NCI-H1092 treated with DMSO at 0.1 percent for 48 hours (cell line): ENCODE results near the gene SSH2.
"Not testable (repeated sequence)": the region's sequence is repeated elsewhere in the genome, so short reads cannot be mapped to it uniquely, and the experiment has no call there.

ENCODE experiments used
- DNase-seq: peaks from one replicate; lab custom pipeline; 2025; lab: John Stamatoyannopoulos, UW

Gene SSH2

DNA sequence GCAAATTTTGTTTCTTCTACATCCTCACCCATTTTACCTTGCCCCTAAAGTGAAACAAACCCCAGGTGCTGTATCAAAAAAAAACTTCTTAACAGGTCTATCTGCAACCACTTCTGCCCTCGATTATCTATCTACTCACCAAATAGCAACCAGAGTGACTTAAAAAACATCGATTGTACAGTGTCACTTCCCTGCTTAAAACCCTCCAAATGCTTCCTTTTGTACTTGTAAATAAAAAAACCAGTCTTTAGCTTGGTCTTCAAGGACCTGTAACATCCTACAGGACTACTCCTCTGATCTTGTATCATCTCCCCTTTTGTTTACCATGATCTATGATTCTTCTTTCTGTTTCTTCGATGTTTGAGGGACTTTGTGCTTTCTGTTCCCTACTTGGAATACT lies 224.6 kb downstream of the SSH2 start:
- no peak for DNase-seq

DNA sequence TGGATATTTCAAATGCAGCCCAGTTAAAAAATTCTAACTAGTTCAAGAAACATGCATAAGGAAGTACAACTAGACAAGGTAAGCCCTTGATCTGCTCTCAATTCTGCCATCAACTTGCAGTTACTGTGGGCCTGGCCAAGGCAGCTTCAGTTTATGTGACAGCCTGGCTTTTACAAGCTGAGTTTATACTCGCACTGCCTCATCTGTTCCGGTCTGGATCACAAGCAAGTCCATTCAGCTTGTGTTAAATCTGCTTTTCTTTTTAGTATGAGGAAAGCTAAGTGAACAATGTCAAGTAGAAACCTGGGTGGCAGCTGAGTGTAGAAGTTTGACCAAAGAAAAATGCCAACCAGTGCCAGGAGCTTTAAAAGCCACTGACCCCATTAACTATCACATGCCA lies 230.7 kb downstream of the SSH2 start:
- DNase-seq = no peak

DNA sequence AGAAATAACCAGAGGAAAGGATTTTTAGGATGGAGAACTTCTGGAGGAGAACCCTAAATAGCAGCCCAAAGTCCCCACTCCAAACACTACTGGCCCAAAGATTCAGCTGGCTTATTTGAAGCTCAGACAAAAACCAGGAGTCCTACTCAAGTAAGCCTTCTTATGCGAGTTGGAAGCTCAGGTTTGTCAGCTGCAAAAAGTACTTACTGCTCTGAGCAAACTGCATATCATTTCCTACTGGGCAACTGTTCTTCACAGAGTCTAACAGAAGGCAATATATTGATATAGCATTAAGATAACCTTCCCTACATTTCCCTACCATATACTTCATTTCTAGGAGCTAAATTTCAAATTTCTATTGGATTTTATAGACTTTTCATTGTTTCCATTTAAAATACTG lies 231.2 kb downstream of the SSH2 start:
- DNase-seq = no peak

DNA sequence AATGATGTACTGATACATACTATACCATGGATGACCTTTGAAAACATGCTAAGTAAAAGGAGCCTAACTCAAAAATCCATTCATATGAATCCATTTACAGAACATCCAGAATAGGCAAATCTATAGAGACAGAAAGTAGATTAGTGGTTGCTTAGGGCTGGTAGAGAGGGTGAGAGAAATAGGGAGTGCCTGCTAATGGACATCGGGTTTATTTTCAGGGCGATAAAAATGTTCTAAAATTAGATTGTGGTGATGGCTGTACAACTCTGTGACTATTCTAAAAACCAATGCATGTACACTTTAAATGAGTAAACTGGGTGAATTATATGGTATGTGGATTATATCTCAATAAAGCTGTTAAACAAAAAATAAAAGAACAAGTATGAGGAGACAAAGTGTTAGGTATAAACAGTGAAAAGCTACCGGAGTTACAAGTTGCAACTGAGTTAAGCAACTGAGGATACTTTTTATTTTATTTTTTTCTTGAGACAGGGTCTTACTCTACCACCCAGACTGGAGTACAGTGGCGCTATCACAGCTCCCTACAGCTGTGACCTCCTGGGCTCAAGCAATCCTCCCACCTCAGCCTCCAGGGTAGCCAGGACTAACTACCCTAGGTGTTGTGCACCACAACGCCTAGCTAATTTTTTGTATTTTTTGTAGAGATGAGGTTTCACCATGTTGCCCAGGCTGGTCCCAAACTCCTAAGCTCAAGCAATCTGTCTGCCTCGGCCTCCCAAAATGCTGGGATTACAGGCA lies 231.8 kb downstream of the SSH2 start:
- no peak for DNase-seq

DNA sequence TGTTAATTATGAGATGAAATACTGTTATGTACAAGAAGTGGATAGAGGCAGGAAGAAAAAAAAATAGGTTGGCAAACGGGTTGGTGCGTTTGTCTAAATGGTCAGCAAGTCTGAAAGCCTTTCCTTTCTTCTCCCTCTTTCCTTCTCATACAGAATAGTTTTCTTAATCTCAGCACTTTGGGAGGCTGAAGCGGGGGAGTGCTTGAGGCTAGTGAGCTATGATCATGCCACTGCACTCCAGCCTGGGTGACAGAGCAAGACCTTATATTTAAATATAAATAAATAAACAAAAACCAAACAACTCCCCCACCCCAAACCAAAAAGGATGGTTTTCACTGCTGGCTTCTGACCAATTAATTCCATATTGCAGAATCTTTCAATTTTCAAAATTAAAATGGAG lies 232.7 kb downstream of the SSH2 start:
- DNase-seq = no peak

DNA sequence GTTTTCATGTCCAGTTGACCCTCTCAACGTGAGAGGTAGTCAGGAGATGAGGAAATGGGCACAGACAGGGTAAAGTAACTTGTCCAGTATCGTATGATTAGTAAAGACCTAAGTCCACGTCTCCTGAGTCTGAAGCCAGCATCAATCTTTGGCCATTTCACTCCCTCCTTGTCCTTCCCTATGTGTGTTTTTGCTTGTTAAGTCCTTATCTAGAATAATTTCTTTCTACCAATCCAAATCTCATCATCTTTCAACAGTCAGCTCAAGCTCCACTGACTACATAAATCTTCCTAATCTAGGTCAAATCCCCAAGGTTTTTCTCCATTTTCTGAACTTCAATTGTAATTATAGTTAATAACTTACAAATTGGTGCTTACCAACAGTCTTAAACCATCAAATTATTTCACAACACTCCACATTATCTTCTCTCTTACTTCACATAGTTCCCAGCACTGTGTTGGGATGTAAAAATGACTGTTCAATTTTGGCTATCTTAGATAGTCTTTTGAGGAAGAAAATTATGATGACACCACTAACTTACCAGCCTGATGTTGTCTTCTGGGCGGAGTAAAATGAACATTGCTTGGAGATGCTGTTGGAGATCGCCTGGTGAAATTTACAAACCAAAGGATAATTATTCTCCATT lies 235.0 kb downstream of the SSH2 start:
- DNase-seq = no peak

DNA sequence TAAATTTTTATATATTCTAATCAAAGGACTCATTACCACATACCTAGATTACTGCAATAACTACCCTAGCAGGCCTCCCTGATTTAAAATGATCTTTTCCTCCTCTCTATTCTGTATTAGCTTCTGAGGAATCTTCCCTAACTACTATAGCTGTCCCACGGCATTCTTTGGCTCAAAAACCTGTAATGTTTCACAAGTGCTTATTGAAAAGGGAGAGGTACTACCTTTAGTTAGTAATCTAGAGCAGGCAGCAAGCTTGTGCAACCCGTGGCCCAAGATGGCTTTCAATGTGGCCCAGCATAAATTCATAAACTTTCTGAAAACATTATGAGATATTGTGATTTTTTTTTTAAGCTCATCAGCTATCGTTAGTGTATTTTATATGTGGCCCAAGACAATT lies 236.3 kb downstream of the SSH2 start:
- DNase-seq = no peak

DNA sequence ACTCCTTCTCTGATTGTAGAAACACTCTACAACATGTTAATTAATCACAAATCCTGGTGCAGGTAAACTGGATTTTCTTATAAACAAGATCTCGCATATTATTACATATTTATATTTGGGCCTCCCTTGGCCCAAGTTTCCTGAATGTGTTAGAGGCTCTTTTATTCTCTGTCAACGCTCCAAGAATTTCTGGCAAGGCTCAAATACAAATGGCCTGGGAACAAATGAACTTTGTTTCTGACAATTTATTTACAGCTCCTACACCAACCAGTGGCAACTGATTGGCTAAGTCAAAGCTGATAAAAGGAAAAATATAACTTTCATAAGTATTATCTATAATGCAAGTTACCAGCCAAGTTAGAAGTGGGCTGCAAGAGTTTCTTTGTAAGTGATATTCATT lies 242.4 kb downstream of the SSH2 start:
- DNase-seq = no peak

DNA sequence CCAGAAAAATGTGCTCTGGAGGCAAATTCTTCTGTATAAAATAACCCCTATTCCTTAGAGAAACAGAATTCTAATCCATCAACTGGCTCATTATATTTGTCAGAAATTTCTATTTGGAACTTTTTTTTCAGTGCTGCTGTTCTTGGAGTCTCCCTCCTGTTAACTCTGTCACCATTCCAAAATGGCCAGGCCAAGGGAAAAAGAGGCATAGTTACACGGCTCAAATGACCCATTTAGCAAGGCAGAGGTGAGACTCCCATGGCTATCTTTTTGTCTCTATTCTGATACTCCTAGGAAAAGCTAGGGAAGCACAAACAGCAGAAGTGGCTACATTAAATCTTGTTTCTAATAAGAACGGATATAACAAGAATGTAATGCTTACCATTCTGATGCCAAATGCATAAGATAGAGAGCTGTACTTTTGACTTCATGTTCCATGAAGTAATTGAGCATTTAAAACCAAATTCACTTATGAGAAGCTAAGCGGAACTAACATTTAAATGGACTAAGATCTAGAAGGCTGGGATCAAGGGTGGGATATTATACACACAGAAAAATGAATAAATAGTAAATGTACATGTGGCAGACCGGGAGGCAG lies 242.9 kb downstream of the SSH2 start:
- DNase-seq = no peak

DNA sequence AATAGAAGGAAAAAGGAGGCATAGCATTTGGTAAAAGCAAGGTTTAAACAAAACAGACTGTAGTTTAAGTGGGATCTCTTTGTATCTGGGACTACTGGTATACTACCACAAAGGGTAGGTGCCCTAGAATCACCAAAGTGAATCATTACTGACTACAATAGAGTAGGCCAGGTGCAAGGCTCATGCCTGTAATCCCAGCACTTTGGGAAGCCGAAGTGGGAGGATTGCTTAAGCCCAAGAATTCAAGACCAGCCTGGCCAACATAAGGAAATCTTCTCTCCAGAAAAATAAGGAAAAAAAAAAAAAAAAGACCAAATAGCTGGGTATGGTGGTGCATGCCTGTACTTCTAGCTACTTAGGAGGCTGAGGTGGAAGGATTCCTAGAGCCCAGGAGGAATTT lies 246.5 kb downstream of the SSH2 start:
- no peak for DNase-seq

DNA sequence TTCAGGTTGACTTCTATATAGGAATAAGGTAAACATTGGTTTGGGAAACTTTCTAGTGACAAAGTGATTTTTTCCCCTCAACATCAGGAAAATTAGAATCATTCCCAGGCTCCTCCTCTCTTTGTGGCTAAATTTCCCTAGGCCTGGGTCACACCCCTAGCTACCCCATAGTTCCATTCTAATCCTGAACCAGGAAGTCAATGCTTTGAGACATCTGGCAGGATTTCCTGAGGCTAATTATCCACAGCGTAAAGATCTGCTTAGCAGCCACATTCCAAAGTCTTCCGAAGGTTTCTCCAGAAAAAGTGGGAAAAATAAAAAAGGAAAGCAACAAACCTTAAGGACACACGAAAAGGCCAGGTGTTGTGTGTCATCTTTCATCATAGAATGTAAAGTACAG lies 247.0 kb downstream of the SSH2 start:
- no peak for DNase-seq

DNA sequence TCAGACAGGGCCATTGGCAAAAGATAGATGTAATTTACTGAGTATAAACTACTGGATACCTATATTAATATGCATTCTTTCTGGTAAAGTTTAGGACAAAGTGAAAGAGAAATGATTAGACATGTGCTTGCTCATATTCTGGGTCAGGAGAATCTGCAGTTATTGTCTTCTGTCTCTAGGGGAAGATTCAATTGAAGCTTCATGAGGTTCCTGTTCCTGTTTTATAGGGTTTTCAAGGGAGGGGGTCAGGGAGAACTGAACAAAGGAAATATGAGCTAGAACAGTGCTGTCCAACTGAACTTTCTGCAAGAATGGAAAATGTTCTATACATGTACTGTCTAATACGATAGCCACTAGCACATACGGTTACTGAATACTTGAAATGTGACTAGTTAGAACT lies 248.0 kb downstream of the SSH2 start:
- DNase-seq = no peak

DNA sequence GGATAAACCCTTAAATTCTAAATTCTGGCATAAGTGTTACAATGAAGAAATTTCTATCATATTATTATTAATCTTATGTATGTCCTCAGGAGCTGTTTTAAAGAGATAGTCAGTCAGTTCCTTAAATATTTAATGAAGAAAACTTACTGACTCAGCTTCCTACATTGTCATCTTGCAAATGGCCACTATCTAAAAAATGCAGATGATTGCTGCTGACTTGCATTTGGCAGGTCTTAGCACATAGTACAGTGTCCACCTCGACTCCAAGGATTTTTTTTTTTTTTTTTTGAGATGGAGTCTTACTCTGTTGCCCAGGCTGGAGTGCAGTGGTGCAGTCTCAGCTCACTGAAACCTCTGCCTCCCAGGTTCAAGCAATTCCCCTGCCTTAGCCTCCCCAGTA lies 252.2 kb downstream of the SSH2 start:
- no peak for DNase-seq

DNA sequence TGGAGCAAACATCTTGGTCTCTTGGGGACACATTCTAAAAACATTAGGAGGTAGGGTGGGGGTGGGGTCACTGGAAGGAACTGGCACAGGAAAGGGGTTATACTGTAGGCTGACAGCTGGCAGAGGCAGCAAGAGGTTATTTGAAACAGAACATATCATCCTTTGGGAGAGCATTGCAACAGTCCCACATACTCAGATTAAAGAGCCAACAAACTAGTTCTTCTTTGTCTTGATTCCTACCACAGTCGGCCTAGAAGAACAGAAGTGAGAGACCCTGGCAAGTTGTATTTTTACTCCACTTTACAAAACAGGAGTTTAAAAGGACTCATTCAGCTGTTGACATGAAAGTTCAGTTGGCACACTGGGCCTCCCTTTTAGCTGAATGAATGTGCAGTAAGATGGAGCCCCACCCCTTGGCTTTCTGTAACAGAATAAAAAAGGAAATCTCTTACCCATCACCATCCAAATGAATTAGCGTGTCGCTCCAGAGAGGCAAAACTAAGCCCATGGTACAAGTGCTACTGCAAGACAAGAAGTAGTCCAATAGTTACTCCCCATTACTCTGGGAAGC lies 252.7 kb downstream of the SSH2 start:
- no peak for DNase-seq

DNA sequence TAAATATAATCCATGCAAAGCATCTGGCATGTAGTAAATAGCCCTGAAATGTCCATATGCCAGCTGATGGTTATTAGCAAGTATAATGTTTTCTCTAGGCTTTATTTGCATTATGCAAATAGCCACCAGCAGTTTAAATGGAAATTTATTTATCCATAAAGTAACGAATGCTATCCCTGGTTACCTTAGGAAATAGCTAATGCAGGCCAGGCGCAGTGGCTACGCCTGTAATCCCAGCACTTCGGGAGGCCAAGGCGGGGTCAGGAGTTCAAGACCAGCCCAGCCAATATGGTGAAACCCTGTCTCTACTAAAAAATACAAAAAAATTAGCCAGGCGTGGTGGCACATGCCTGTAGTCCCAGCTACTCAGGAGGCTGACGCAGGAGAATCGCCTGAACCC lies 254.1 kb downstream of the SSH2 start:
- DNase-seq = not testable (repeated sequence)

DNA sequence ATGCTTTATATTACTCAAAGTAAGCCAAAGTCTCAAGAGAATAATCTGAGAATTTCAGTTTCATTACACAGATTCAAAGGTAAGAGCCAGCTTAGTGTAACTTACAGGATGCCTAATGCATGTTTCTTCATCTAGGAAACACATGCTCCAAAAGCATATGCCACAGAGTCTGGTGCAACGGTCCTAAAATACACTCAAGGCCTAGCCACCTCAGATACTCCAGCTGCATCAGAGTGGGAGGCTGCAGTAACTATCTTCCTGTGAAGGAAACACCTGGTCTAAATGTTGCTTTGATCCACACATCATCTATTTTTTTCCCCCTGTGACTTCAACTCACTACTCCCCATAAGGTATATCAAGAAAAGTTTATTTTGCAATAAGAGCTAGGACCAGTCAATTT lies 255.7 kb downstream of the SSH2 start:
- DNase-seq = no peak

DNA sequence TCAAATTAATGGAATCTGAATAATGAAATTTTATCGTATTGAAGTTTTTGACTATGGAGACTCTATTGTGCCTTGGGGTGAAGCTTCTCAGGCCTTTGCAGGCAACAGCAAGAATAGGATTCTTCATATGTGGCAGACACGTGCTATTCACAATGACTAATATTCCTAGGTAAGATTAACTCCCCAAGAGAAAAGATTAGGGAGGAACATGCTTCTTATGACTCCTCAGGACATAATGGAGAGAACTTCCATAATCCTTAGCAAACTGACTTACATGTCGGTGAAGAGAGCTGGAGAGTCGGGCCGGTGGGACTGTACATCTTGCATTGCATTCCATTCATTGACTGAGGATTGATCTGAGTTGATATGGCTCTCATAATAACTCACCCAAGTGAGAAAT lies 258.4 kb downstream of the SSH2 start:
- no peak for DNase-seq

DNA sequence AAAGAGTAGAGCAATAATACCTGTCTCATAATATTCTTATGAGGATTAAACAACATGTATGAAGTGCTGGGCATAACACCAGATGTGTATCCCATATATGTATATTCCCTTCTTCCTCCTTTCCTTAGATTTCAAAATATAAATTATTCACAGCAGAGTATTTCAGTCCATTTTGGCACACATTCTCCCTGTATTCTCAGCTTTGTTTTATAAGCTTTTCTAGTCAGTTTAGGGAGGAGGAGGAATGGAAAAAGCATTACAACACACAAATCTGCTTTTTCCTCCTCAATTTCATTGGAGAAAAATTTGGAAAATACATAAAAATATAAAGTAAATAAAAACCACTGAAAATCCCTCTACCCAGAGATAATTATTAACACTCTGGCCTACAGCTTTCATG lies 260.8 kb downstream of the SSH2 start:
- no peak for DNase-seq

DNA sequence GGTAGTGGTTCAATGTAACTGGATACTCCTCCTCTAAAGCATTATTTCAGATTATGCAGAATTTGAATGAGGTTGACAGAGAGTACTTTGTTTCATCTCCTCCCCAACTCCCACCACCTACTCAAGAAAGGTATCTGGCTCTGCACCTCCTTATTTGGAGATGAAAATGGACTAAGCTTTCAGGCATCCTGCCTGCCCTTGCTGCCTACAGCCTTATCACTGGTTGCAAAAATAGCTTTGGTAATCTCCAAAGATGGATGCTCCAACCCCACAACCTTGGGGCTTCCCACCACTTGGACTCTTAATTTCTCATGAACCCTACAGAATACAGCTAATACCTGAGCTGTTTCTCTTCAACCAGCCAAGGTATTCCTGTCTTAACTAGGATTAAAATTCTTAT lies 262.1 kb downstream of the SSH2 start:
- DNase-seq = no peak

DNA sequence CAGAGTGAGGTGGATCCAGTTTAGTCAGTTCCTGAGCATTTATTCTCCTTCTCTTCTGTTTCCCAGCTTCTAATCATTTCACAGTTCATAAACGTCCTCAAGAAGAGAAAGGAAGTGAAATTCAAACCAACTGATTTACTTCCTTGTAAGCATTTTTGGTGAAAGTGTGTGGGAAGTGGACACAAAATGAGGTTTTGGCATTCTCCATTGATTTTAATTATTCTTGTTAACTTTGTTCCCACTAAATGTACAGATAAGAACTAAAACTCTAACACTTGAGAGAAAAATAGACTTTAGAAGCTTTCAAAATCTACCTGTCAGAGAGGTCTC lies 264.6 kb downstream of the SSH2 start:
- no peak for DNase-seq

DNA sequence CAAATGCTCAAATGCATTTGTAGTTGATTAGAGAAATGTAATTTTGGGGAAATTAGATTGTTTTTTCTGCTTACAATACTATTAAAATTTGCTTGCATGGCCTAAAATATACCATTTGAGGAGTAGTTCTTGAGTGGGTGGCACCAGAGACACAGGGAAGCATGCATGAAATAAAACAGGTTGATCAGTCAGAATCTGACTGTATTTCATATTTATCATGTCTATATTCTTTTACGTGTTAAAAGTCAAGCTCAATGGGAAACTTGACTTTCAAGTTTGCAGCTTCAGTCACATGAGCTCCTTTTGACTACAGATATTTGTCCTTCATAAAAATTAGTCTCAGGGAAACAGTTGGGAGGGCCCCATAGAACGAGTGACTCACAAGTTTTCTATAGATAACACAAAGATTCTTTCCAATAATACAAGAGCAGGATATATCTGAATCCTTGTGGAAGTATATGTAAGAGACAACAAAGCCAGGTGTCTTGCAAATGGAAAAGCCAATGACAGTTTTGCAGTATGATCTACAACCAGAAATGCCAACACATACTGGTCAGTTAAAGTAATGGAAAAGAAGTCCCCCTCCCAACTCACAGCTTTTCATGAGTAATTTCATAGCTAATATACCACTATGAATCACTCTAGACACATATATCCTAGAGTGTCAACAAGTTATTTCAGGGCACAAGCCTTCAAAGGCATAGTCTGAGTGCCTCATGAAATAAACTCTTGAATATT lies 265.1 kb downstream of the SSH2 start:
- no peak for DNase-seq

DNA sequence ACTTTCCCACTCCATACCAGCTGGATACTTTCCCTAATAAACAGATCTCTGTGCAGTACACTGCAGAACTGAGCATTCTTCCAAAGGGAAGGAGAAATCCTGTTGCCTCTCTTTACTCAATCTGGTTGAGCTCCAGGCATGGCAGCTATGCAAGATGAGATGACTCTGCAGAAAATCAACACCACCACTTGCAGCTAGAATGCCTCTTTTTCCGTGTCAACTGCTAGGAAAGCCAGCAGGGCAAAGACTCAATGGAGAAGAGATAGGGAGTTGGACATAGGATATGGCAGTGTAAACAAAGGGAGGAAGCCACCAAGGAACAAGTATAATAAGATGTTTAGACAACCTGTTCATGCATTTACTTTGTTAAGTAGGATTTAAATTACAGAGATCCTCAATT lies 266.9 kb downstream of the SSH2 start:
- peak; percentile 6 for DNase-seq

DNA sequence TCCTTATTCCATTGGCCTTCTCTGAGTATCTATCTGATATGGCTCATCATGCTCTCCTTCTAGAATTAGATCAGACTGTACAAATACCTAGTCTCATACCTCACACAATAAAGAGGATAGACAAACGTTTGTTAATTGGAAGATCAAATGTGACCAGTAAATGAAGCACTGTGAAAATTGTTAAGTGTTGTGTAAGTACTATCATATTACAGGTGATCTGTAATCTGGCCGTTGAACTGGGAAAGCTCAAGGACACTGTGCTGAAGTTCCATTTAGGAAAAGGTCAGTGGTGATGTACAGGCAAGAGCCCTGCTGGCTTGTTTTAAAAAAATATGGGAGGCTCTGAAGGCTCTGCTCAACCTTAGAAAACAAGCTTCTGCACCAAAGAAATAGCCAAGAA lies 268.8 kb downstream of the SSH2 start:
- peak; percentile 25 for DNase-seq
